Left kidney (tissue), 8 donors: ENCODE data around the gene TTC23. TPM values are rescaled to one million over a fixed set of nuclear protein-coding genes. Genes with fewer than 3 reads are reported as not detected.
A peak's percentile ranks its signal among the peaks of the same experiment; 100 is the strongest.

Experiments
- DNase-seq: peaks from one replicate; pipeline ENCODE4 v3.0.0-alpha.2; 2013
- long read RNA-seq, 8 donors: transcript quantifications; one replicate each; lab custom pipeline, GENCODE V29; 2026
- polyA plus RNA-seq: library from polyadenylated mRNA; unstranded; fragments of 120-200 nt; gene quantifications from one replicate; pipeline ENCODE4 v1.2.1, GENCODE V29; 2013; ENCODE audit not compliant: insufficient read length

Gene TTC23, protein sequence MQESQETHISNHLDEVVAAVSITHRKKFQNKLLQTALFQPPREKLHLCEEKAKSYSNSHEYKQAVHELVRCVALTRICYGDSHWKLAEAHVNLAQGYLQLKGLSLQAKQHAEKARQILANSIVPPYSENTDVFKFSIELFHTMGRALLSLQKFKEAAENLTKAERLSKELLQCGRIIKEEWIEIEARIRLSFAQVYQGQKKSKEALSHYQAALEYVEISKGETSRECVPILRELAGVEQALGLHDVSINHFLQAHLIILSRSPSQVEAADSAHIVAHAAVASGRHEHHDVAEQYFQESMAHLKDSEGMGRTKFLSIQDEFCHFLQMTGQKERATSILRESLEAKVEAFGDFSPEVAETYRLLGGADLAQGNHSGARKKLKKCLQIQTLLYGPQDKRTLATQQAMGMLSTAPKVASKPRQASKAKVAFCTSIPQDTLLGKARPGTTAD
- 35.3 TPM for polyA plus RNA-seq
- long read RNA-seq, donor 1, partial matches to known transcripts, result 0 of 1 reads
- long read RNA-seq, donor 1, other reads (novel, unspliced or antisense), result 0 of 1 reads
- long read RNA-seq, donor 2, partial matches to known transcripts, result 0 of 1 reads
- long read RNA-seq, donor 2, other reads (novel, unspliced or antisense), result 0 of 1 reads
- long read RNA-seq, donor 3, result 0 reads
- long read RNA-seq, donor 4, result 0 reads
- long read RNA-seq, donor 5, result 0 reads
- long read RNA-seq, donor 6, partial matches to known transcripts, result 0 of 2 reads
- long read RNA-seq, donor 6, other reads (novel, unspliced or antisense), result 0 of 2 reads
- long read RNA-seq, donor 7, partial matches to known transcripts, result 0 of 2 reads
- long read RNA-seq, donor 7, other reads (novel, unspliced or antisense), result 0 of 2 reads
- long read RNA-seq, donor 8, result 0 reads

- peak; percentile 90 for DNase-seq
Measured at GRCh38 chr15:99249270-99249841, at the start of gene TTC23. Gene TTC23 (minus strand): TSS chr15:99249581. CDS start chr15:99228712, 20,869 bp downstream.

DNA sequence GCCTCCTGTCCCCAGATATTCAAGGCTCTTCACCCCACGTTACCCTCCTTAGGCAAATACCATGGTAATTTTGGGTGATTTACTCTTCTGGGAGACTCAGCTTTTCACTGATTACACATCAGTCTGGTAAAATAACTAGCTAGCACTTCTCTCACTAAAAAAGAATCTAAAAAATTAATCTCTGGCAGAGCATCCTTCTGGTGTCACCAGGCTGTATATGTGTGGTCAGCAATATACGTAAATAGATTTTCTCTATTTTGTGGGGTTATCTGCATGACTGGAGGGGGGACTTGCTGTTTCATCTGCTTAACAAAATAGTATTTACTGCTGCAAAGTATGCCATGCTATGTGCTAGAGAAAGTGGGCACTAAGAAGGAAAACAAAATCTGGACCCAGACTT is 47.0 kb upstream of the TTC23 start:
- DNase-seq, result no peak

GRCh38 chr15:99295840-99296239 is 46.5 kb upstream of the TTC23 start:
- DNase-seq, result no peak

DNA sequence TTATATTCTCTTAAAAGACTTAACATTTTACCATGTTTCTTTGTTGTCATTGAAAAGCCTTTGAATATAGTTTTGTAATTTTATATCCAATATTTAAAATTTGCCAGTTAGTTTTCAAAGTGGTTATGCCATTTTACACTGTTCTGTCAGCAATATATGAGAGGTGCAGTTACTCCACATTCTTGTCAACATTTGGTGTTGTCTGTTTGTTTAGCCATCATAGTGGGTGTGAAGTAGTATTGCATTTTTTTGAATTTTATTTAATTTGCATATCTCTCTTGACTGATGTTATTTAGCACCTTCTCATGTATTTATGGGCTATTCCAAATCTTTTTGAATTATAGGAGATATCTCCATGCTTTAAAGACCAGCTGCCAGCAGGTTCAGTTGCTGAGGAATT is 42.3 kb upstream of the TTC23 start:
- no peak for DNase-seq

DNA sequence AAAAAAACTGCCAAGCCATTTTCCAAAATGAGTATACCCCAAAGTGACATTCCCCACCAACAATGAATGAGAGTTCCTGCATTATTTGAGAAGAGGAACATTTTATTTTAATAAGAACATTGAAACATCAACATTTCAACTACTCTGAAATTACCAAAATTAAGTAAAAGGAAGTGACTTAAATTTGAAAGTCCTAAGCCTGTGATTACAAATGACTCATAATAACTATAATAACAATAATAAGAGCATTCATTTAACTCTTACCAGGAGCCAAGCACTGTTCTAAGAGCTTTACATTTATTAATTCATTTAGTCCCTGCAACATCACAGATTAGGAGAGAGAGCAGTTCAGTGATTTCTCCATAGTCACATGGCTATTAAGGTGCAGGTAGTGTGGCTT is 34.3 kb upstream of the TTC23 start:
- DNase-seq, result no peak

DNA sequence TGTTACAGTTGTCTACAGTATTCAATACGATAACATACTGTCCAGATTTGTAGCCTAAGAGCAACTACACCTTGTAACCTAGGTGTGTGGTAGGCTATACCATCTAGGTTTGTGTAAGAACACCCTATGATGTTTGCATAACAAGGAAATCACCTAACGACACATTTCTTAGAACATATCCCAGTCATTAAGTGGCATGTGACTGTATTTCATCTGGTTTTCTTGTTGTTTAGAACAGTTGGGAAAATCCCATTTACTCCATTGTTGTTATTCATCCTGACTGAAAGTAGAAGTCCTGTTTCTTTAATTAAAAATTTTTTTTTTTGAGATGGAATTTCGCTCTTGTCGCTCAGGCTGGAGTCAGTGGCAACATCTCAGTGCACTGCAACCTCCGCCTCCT is 33.2 kb upstream of the TTC23 start:
- DNase-seq, result no peak

DNA sequence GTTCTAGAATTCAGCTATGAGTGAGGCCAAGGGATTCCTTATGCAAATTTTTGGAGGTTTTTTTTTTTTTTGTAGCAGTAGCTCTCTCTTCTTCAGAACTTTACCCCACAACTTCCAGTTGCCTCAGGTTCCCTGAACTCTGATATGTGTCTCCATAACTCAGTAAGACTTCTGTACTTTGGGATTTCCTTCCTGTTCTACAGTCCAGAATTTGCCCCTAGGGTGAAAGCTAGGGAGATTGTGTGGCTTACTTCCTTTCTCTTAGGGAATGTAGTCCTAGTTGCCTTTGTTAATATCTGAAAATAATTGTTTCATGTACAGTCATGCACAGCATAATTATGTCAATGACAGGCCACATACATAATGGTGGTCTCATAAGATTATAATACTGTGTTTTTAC is 32.7 kb upstream of the TTC23 start:
- no peak for DNase-seq

DNA sequence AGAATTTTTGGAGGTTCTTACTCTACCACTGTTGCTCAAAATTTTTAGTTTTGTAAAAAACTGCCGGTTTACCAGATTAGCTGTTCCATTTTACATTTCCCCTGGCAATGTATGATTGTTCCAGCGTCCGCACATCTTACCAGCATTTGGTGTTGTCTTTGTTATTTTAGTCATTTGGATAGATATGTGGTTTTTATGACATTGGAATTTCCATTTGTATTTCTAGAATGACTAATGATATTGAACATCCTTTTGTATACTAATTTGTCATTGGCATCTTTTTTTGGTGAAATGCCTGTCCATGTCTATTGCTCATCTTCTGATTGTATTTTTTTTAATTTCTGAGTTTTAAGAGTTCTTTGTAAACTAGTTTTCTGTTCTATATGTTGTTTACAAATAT is 30.4 kb upstream of the TTC23 start:
- no peak for DNase-seq

DNA sequence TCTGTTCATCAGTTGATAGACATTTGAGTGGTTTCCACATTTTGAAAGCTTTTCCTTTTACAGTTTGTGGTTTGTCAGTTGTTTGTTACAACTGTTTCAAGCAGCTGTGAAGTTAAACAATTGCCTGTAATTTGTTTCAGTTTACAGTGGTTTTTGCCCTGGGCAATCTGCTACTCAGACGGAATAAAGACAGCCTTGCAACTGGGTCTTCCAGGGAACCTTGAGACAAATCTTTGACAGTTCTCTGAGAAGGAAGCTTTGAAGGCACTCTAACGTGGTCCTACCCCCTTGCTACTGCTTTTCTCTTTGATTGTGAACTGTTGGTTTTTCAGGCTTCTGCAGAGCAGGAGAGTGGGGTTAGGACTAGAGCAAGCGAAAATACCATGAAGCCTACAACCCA is 29.9 kb upstream of the TTC23 start:
- no peak for DNase-seq

DNA sequence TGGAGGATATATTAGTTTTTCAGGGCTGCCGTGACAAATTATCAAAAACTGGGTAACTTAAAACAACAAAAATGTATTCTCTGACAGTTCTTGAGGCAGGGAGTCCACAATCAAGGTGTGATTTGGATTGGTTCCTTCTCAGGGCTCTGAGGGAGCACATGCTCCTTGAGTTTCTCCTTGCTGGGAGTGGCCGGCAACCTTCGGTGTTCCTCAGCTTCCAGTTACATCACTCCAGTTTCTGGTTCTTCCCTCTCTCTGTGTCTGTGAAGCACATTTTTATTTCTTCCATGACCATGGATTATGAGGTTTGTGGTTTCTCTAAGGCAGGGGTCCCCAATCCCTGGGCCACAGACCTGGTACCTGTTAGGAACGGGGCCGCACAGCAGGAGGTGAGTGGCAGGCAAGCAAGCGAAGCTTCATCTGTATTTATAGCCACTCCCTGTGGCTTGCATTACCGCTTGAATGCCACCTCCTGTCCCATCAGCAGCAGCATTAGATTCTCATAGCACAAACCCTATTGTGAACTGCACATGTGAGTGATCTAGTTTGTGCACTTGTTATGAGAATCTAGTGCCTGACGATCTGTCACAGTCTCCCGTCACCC is 26.2 kb upstream of the TTC23 start:
- no peak for DNase-seq

DNA sequence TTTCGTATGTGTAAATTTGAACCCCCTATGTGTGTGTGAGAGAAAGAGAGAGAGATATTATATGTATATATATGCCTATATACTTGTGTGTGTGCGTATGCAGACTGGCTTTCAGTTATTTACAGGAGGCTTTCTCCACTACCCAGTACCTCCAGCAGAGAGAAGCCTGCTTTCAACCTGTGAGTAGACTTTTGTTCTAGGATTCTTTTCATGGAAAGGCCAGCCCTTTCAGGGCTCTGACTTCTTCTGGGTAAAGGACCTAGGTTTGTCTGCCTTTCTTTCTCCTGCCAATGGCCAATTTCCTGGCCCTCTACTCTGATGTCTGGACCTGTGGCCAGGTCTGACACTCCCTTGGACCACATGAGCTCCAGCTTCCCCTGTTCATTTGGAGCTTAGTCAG is 25.7 kb upstream of the TTC23 start:
- no peak for DNase-seq

DNA sequence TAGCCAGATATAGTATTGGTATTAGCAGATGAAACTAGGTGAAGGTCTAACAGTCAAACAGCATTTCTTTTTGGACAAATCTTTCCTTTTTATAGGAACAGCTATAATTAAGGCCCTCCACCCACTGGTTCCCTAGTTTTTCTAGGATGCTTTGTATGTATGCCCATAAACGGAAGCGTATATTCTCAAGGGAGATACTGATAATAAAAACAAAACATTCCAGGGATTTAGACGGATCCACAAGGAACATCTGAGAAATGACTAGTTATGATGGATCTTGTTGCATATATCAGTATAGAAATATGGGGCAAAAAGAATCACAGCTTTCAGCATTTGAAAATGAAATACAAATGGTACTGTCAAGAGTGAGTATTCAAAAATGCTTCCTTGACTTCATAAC is 24.4 kb upstream of the TTC23 start:
- no peak for DNase-seq

DNA sequence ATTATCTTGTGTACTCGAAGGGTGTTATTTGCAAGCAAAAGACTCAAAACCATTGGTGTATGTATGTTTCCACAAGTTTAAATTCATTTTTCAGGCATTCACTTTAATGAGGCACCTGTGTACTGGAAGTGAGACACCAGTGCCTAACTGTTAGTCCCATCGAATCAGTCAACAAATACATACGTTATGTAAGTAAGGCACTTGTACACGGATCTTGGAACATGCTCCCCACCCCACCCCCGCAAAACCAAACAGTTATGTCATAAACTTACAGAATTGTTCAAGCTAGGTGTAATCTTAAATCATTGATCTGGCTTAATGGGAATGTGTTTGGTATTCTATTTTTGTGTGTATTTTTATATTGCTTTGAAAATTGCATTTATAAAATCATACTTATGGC is 19.1 kb upstream of the TTC23 start:
- DNase-seq, result no peak

GRCh38 chr15:99267957-99268356 is 18.6 kb upstream of the TTC23 start:
- DNase-seq, result no peak

- no peak for DNase-seq
Measured at GRCh38 chr15:99265541-99266070, 16.2 kb upstream of the TTC23 start.

DNA sequence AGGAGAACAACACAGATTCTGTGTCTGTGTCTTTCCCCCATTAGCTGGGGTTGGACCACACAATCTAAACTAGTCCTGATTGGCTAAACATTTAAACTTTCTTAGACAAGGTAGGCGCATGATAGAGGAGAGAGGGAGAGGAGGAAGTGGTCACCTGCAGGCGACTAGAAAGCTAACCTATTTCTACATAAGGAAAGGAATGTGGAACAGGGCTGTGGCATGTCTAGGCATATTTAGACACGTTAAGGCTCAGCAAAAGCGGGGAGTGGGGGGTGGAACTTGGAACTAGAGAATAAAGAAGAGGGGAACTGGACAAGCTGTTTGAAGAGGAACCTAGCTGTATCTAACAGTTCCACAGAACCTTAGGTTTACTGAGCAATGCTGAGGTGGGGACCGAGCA is 14.7 kb upstream of the TTC23 start:
- no peak for DNase-seq

GRCh38 chr15:99257107-99257750 is 7.8 kb upstream of the TTC23 start:
- no peak for DNase-seq

DNA sequence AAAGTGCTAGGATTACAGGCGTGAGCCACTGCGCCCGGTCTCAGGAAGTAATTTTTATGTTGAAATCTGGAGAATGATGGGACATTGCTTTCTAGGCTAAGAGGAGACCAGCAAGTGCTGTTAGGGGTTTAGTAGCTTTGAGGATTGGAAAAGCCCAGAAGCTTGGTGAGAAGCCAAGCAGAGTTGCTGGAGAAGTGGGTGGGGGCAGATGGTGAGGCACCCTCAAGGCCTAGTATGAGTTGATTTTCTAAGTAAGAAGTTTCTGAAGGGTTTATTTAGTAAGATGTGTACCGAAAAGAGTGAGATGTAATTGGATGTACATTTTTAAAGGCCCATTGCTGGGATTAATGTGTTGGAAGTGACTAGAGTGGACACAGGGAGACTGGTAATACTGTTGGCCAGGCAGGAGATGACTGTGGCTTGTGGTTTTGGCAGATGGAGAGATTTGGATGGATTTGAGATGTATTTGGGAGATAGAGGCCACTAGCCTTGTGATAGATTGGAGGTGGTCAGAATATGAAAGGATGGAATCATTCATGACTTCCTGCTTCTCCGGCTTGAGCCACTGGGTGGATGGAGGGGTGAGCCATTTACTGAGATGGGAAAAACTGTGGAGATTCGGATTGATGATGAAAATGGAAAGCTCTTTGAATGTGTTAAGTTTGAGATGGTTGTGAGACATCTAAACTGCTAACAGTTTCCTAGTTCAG is 4.2 kb upstream of the TTC23 start:
- no peak for DNase-seq

DNA sequence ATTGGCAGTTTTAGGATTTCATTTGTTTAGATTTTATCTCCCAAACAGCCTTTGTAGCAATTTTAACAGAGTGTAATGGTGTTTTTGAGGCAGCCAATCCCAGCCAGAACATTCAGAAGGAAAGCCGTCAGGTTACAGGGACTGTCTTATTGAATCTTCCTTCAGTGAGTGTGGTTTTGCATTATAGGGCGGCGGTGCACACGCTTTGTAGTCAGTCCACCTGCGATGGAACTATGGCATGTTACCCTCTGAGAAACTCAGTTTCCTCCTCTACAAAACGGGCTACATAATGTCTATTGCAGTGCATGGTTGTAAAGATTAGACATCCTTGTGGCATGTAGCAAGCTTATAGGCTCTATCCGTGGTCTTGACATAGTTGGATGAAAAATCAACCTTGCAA is 2.9 kb upstream of the TTC23 start:
- DNase-seq, result no peak

DNA sequence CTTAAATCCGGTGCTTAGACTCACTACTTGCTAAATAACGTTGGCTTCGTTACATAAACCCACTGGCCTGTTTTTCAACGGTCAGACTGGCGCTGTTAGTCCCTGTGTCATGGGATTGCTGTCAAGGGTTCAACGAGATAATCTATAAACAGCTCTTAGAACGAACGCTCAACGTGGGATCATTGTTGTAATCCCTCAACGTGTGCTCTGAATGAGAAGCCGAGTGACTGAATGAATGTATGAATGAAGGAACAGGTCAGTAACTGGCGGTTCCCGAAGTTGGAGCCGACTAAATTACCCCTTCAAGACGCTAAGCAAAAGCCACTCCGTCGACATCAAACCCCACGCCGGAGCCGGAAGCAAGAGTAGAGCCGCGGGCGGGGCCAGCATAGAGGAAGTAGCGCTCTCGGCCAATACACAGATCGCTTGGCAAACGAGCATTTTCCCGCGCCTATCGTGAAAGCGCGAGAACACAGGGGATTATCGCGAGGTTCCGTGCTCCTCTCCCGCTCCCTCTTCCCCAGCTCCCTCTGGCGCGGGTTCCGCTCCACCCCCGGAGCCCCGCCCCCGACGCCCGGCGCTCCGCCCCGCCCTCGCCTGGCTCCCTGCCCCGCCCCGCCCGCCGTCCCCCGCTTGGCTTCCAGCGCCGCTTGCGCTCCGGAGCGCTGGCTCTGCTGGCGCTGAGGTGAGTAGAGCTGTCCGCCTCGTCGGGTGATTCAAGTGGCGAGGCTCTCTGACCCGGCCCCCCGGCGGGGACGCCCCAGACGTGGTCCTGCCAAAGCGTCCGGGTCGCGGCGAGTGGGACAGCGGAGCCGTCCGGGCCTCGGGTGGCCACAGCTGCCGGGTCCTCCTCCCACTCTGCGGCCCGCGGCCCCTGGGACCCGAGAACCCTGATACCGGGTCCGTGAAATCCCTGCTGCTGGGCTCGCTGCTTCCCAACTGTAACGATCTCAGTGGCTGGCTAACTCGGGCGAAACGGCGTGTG is 1.8 kb upstream of the TTC23 start, which contains the start of gene LRRC28:
Gene LRRC28, plus strand, starts transcription at position 625 of the 985 bp plus-strand sequence. CDS start 4,477 bp downstream, outside the sequence.
- peak; percentile 100 for DNase-seq
